Omental fat pad (tissue), 4 donors: ENCODE measurements around the gene HYAL3. TPM values are rescaled to one million over a fixed set of nuclear protein-coding genes. Genes with fewer than 3 reads are reported as not detected.

Source experiments
- ATAC-seq: fragments of 150-250 bp; one replicate; pipeline ENCODE4 v1.9.1; 2016; ENCODE audit warnings: mild to moderate bottlenecking, moderate library complexity; ENCODE audit not compliant: low FRiP score
- DNase-seq: peaks from one replicate; pipeline ENCODE4 v3.0.0-alpha.2; 2019; ENCODE audit warnings: low spot score
- CTCF ChIP-seq, 3 donors: fragments of 450-650 bp; IDR thresholded peaks; one replicate each; pipeline ENCODE4 v1.5.1; 2016 to 2017; ENCODE audit warnings: antibody characterized with exemption in 3 of 3, mild to moderate bottlenecking in 3 of 3, moderate library complexity in 2 of 3
- total RNA-seq, 4 donors: library from RNA; depleted of rRNA; stranded (reverse); fragments of >200 nt; gene quantifications; one replicate each; pipeline ENCODE4 v1.1.0, GENCODE V29; 2016

HYAL3 gene
- total RNA-seq, 4 donors from 2014 or later, result 1.9 to 6.2 (median 4.0) TPM

GRCh38 chr3:50258979-50259378, 40.2 kb downstream of the HYAL3 start:
- ATAC-seq (no peak), DNase-seq (no peak)
- no peak for TF ChIP-seq CTCF (IDR thresholded peaks at IDR 0.05)

- DNase-seq, result no peak
- no peak for TF ChIP-seq CTCF (IDR thresholded peaks at IDR 0.05)
- no peak for ATAC-seq
Measured at GRCh38 chr3:50258029-50258680, 41.0 kb downstream of the HYAL3 start.

GRCh38 chr3:50256978-50257890, 42.0 kb downstream of the HYAL3 start:
- DNase-seq, result no peak
- ATAC-seq, result no peak
- TF ChIP-seq CTCF (IDR thresholded peaks at IDR 0.05), result no peak

GRCh38 chr3:50255251-50255615, 44.0 kb downstream of the HYAL3 start:
- DNase-seq (no peak), ATAC-seq (no peak)
- no peak for TF ChIP-seq CTCF (IDR thresholded peaks at IDR 0.05)

- DNase-seq, result no peak
- no peak for TF ChIP-seq CTCF (IDR thresholded peaks at IDR 0.05)
- no peak for ATAC-seq
Measured at GRCh38 chr3:50254577-50255250, 44.5 kb downstream of the HYAL3 start.

GRCh38 chr3:50251220-50251619, 48.0 kb downstream of the HYAL3 start:
- DNase-seq (no peak), ATAC-seq (peak; percentile 82)
- no peak for TF ChIP-seq CTCF (IDR thresholded peaks at IDR 0.05)
